Activated T-cell treated with anti-CD3 and anti-CD28 coated beads, Interleukin-2, amount 50 U/mL, for 48 hours (primary cell): Measurements from ENCODE around the gene TRIM44.

Experiments used
- DNase-seq, 2 experiments: peaks; one replicate each; pipeline ENCODE4 v3.0.0-alpha.2; 2020

Gene TRIM44, protein sequence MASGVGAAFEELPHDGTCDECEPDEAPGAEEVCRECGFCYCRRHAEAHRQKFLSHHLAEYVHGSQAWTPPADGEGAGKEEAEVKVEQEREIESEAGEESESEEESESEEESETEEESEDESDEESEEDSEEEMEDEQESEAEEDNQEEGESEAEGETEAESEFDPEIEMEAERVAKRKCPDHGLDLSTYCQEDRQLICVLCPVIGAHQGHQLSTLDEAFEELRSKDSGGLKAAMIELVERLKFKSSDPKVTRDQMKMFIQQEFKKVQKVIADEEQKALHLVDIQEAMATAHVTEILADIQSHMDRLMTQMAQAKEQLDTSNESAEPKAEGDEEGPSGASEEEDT

DNA sequence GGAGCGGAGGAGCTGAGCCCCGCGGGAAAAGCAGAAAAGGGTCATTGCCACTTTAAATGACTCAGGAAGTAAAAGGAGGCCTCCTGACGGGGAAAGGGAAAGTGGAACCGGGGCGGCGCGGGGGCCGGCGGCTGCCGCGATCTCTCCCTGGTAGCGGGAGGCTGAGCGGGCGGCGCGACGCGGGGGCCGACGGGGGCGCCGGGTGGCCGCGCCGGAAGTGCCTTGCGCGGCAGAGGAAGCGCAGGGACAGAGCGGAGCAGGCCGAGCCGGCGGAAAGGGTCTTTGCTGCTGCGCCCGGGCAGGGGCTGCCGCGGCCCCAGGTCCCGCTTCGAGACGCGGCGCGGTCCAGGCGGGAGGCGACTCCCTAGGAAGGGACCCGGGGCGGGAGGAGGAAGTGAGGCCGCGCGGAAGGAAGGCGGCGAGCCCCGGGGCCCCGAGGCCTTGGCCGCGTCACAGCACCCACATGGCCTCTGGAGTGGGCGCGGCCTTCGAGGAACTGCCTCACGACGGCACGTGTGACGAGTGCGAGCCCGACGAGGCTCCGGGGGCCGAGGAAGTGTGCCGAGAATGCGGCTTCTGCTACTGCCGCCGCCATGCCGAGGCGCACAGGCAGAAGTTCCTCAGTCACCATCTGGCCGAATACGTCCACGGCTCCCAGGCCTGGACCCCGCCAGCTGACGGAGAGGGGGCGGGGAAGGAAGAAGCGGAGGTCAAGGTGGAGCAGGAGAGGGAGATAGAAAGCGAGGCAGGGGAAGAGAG, at the start of gene TRIM44:
Gene TRIM44, plus strand, starts transcription at position 127 of the 759 bp plus-strand sequence. Its CDS starts 337 bp downstream, at position 464.
- DNase-seq: peak; percentile 86 to 89

DNA sequence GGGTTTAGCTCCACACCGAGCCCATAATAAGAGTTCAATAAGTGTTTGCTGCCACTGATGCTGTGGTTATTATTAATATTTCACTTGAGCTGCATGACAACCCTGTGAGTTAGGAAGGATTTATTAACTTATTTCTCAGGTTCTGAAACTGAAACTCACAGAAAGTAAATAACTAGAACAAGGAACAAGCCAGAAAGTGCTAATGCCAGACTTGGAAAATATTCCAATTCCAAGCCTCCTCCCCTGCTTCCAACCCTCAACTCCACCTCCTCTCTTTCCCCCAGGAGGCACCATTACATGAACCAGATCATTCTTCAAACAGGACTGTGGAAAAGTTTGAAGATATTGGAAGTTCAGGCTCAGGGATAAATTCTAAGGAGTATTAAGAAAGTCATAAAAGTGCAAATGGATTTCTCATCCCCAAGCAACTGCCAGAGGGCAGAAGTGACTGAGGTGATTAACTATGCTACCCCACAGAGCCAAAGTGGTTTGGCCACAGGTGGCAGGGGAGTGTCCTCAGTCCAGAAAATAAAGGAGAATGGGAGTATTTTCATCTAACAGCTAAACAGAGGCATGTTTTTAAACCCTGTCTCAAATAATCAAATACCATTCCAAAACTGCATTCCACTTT, 47.5 kb upstream of the TRIM44 start:
- no peak for DNase-seq

DNA sequence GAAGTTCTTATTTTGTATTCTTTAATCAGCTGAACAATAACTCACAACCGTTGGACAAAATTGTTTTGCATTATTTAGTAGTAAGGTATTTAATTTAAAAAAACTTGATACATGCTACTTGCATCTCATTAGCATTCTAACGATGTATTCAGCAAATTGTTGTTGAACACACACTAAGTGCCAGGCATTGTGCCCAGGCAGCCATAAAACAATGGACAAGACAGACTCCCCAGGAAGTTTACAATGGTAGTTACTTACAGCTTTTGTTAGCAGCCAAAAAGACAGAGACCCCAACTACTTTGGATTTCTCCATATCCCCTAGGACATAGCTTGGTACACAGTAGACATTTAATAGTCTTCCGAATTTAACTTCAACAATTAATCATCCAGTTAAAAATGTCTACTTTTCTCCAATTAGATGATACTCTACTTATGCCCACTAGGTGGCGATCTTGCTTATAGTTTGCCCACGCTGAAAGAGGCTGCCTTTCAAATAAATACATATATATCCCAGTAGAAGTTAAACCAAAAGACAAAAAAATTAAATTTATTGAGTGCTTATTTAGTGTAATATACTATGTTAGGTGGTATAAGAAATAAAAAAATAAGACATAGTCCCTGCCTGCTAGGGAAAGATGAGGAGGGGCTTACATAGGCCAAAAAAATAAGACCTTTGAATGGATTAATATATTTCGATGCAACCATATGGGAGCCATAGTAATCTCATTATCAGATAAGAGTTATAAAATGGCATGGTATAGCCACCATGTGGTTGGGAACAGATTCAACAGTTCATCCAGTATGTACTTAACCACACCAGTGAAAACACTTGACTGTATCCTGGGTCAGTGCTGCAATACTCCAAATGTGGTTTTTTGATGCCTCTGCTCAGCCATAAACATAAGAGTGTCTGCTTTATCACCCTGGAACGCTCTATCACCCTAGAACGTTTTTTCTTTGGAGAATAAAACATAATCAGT, 46.4 kb upstream of the TRIM44 start:
- DNase-seq: no peak

DNA sequence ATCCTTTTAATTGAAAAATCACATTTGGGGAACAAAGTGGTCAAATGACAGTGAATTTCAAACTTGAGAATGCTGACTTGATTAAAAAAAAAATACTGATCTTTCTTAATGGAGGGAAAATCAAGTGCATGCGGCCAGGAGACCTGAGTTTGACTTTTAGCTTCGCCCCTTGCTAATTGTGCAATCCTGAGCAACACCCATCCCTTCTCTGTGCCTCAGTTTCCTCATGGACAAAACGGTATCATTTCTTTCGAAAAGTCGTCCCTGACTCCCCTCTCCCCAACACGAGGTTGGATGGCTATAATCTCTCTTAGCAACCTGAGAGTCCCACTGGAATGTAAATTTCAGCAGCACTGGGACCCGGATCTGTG, 45.3 kb upstream of the TRIM44 start:
- no peak for DNase-seq

DNA sequence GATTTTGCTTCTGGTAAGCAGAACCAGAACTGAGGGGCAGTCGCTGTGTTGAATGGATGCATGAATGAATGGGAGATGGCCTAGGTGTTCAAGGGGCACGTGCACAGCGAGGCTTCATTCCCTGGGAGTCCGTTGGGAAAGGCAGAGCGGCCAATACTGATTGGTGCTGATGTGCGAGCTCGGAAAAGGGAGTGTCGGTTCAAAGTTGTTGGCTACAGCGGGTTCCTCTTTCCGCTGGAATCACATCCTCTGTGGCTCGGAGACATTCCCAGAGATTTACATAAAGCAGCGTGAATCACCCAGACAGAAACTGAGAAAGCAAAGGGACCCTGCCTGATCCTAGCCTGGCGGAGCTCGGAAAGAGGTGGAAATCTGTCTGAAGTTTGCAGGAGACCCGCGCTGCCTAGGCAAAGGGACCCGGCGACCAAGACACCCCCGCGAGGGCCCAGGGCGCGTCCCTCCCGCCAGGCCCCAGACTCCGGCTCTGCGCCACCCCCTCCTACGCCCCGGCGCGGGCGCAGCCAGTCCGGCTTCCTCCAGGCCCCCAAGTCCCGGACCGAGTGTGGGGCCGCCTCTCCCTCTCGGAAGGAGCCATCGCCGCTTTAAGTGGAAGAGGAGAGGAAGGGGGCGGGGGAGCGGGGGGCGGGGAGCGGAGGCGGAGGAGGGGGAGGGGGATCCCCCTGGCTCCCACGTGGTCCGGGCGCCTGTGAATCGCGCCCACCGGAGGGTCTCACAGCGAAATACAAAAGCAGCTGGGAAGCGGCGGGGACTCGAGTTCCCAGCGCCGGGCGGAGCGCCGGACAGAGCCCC, 44.7 kb upstream of the TRIM44 start, which contains the start of gene FJX1:
Gene FJX1, plus strand, starts transcription at position 774 of the 810 bp plus-strand sequence. CDS start 177 bp downstream, outside the sequence.
- DNase-seq: peak; percentile 30 to 49

DNA sequence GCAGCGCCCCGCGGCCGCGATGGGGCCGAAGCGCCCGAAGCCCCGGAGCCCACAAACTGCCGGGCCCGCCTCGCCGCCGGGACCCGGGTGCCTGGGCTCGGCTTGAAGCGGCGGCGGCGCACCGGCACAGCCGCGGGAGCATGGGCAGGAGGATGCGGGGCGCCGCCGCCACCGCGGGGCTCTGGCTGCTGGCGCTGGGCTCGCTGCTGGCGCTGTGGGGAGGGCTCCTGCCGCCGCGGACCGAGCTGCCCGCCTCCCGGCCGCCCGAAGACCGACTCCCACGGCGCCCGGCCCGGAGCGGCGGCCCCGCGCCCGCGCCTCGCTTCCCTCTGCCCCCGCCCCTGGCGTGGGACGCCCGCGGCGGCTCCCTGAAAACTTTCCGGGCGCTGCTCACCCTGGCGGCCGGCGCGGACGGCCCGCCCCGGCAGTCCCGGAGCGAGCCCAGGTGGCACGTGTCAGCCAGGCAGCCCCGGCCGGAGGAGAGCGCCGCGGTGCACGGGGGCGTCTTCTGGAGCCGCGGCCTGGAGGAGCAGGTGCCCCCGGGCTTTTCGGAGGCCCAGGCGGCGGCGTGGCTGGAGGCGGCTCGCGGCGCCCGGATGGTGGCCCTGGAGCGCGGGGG, 44.0 kb upstream of the TRIM44 start:
- peak in 1 of 2 experiments; percentile 40 for DNase-seq

DNA sequence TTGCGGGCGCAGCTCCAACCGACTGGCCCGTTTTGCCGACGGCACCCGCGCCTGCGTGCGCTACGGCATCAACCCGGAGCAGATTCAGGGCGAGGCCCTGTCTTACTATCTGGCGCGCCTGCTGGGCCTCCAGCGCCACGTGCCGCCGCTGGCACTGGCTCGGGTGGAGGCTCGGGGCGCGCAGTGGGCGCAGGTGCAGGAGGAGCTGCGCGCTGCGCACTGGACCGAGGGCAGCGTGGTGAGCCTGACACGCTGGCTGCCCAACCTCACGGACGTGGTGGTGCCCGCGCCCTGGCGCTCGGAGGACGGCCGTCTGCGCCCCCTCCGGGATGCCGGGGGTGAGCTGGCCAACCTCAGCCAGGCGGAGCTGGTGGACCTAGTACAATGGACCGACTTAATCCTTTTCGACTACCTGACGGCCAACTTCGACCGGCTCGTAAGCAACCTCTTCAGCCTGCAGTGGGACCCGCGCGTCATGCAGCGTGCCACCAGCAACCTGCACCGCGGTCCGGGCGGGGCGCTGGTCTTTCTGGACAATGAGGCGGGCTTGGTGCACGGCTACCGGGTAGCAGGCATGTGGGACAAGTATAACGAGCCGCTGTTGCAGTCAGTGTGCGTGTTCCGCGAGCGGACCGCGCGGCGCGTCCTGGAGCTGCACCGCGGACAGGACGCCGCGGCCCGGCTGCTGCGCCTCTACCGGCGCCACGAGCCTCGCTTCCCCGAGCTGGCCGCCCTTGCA, 43.3 kb upstream of the TRIM44 start:
- DNase-seq: peak; percentile 43 to 58

DNA sequence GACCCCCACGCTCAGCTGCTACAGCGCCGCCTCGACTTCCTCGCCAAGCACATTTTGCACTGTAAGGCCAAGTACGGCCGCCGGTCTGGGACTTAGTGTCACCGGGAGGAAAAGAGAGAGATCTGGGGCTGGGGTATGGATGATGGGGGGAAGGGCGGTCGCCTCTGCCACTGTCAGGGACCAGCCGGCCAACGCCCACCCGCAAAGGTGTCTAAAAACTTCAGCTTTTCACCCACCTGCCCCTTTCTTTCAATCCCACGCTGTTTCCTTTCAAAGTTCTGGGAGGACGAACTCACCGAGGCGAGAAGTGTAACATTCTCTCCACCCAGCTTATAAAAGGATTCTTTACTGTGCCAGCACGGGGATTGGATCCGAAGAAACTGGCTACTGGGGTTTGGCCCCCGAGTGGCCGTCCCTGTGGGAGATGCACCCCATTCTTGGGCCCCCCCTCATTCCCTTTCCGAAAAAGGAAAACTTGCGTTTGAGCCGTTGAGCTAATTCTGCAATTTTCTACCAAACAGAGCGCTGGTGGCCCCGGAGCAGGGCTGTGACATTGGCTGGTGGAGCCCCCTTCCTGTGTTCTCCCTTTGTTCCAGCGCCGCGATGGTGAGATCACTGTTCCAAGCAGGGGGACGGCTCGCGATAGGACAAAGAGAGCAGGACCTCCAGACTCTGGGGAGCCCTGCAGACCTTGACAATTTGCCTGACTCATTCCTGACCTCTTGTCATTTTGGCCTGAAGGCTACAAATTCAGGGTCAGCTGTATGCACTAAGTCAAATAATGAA, 42.5 kb upstream of the TRIM44 start:
- peak in 1 of 2 experiments; percentile 19 for DNase-seq

DNA sequence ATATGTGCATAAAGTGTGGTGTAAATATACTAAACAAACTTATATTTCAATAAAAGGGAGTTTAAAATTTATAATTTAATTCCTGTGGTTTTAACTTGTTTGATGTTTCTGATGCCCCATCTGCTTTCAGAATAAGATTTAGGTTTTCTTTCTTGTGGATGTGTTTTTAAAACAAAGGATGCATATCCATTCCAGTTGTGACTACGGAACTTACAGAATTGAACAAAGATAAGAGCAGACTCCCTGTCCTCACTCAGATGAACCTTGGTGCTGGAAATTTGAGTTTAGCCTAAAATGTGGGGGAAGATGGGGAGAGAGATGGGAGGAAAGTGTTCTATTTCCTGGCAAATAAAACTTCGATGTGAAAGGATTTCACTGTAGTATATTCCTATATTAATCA, 41.8 kb upstream of the TRIM44 start:
- DNase-seq: no peak

DNA sequence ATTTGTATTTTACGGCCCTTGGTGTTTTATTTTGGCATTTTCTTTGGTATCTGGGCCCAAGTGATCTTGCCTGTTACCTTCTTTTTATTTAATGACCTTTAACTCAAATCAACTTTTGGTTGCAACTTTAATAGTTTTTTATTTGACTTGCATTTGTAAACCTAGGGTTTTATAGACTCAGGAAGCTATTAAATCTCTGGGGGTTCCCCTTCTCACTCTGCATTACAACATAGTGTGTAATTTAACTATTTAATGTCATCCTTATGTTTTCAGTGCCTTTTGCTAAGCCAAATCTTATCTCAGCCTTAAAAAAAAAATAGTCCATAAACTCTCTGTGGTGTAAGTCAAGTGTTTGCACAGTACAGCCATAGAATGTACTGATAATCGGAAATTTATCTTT, 41.0 kb upstream of the TRIM44 start:
- no peak for DNase-seq

DNA sequence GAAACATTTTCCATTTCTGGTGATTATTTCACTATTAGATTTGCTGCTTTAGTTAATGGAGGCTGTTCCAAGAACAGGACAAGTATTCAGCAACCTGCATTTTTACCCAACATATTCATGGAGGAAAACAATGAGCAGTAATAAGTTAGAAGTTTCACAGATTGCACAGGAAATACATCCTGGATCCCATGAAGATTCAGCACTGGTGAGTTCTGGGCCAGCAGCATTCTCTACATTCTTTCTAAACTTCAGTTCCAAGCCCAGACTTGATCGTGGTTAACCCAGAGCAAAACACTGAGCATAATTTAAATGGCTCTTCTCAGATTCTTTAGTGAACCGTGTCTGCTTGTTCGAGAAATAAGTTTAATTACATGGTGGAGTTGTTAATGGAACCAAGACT, 40.5 kb upstream of the TRIM44 start:
- no peak for DNase-seq

DNA sequence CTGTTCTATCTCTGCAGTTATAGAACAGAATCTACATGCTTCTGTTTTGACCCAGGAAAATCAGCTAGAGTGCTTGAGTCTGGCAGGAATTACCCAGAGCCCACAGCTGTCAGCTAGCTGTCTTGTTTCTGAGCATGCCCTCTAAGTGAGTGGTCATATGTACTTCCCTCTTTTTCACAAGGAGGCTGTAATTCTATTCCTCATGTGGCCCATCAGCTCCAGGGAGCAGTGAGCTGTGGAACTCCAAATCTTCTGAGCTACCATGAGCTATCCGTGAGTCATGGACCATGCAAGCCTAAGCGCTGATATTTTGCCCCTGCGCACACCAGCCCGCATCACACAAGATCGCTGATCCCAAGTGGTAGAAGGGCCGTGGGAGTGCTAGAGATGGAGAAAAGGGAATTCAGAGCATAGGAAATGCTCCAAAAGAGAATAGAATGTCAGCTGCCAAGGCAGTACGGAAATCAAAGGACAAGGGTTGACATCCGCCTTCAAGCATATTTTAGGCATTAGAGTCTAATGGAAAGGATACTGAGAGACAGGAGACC, 38.9 kb upstream of the TRIM44 start:
- DNase-seq: no peak

DNA sequence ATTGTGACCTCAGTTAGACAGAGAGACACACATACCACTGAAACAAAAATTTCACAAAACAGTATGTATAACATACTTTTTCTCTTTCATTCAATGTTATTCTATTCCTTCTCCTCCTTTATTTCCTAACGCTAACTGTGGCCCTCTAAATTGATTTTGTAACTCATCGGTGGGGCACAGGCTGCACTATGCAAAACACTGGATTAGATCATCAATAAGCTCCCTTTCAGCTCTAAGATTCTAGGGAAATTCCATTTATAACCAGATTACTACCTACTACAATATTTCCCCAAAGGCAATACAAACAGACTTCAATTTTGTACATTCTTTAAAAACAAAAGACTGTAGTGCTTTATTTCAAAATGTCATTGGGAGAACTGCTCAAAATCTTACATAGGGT, 38.3 kb upstream of the TRIM44 start:
- no peak for DNase-seq

DNA sequence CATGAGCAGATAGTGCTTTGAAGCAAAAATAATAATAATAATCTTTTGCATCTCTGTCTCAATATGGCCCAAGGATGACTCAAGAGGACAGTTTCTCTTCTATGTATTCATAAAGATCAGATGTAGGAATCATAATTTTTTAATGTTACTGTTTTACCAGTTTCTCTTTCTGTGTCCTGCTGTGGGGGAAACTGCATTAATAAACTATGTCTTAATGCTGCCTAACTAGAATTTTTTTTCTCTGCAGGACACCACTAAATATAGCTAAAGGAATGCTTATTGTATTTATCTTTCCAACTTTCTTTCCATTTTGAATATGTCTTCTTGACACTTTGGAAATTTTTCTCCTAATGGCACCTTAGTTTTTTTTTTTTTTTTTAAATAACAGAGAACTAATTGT, 37.8 kb upstream of the TRIM44 start:
- DNase-seq: no peak

DNA sequence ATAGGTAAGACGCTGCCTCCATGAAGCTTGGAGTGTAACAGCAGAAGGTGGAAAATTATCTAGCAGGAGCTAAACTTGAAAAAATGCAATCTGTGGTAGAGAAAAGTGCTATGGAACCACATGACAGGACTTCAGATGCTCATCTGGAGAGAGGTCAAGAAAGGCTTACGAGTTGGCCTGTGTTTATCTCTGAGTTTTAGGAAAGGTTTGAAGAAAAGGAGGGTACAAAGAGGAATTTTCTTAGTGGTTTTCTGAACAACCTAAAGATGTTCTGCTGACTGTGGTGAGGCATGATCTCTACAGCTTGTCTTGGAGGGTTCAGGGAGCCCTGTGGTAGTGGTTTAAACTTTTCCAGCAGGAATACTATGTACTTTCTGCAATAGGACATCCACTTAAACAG, 36.1 kb upstream of the TRIM44 start:
- no peak for DNase-seq

DNA sequence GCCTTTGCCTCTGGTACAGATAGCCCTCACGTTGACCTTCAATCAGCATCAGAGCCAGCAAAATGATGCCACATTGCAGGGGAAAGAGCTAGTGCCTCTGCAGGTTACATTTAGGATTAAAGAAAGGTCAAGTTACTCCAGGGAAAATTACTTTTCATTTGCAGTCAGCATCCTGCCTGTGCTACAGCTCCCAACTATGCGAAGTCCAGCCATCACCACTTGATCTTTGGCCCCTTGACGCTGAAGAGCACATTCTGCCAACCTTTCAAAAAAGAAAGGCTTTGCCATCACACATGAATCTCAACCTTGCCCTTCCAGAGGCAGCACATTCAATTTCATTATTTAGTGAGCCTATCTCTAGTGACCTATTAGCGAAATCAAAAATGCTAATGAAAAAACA, 33.1 kb upstream of the TRIM44 start:
- DNase-seq: no peak

DNA sequence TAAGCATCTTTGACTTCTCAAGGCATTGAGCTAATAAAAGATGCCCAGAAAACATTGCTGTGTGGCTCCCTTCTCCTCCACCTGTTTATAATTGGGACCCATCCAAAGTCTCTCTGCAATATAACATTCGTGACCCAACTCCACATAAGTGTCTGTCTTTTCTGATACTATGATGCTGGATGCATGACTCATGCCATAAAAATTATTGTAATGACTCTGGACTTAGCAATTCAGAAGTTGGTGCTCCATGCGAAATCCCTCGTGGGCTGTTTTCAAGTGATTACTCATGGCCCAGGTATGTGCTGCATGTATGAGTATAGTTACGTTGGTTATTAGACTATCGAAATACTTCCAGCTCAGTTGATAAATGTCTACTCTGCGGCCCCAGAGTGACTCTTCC, 32.7 kb upstream of the TRIM44 start:
- DNase-seq: no peak

DNA sequence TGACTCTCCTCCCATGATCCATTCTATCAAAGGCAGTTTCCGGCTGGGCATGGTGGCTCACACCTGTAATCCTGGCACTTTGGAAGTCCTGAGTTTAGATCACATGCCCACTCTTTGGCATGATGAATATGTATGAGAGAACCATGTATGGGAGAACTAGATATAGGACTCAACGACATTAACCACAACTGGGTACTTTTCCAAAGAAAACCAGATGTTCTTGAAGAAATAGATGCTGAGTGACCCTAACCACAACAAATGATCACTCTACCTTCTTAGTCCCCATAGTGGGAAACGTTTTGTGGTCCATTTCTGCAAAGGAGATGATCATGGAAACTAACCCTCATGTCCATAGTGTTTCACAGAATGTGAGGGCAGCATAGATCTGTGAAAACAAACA, 30.7 kb upstream of the TRIM44 start:
- no peak for DNase-seq

DNA sequence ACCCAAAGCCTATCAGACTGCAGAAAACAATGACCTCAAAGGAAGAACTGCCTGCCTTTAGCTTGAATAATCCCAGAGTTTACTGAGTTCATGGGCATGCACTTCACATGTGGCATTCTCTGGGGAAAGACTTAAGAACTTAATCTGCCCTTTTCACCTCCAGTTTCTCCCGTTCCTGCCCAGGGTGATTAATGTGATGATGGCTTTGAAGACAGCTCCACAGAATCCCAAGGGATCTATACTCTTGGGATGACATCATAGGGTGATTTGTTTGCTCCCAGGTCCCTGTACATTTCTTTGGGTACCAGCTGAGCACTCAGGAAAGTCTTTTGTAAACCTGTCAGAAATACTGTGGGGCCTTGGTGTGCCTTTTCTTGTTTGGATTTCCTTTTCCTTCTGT, 30.3 kb upstream of the TRIM44 start:
- DNase-seq: no peak
